WI38 (cell line): ENCODE data around the gene TOP2B.

Experiments used
- H3K4me3 ChIP-seq: 2 replicates; pipeline ENCODE4 v1.5.1; 2011; ENCODE audit warnings: low read depth, mild to moderate bottlenecking, control low read depth, low read length
- CTCF ChIP-seq: IDR thresholded peaks from 2 replicates; pipeline ENCODE4 v1.5.1; 2012; ENCODE audit warnings: low read depth, mild to moderate bottlenecking, control low read depth, low read length

Gene TOP2B

GRCh38 chr3:25594007-25594502, 70.7 kb downstream of the TOP2B start:
- no peak overlapping the region for H3K4me3 ChIP-seq
- peak; percentile 70 for TF ChIP-seq CTCF

GRCh38 chr3:25593001-25593400, 71.7 kb downstream of the TOP2B start:
- H3K4me3 ChIP-seq: no peak overlapping the region
- TF ChIP-seq CTCF: no peak

GRCh38 chr3:25592510-25592968, 72.2 kb downstream of the TOP2B start:
- no peak overlapping the region for H3K4me3 ChIP-seq
- peak; percentile 56 for TF ChIP-seq CTCF

GRCh38 chr3:25589783-25590258, 74.9 kb downstream of the TOP2B start:
- no peak for TF ChIP-seq CTCF
- H3K4me3 ChIP-seq: no peak overlapping the region

- no peak overlapping the region for H3K4me3 ChIP-seq
- TF ChIP-seq CTCF: no peak
These were observed 75.5 kb downstream of the TOP2B start for GRCh38 chr3:25589104-25589782.

GRCh38 chr3:25588441-25589103, 76.1 kb downstream of the TOP2B start:
- TF ChIP-seq CTCF: no peak
- H3K4me3 ChIP-seq: no peak overlapping the region

- no peak overlapping the region for H3K4me3 ChIP-seq
- no peak for TF ChIP-seq CTCF
These were observed 76.7 kb downstream of the TOP2B start for GRCh38 chr3:25587975-25588374.
